Panc1 (cell line): ENCODE measurements around the gene SPATA46. TPM values are rescaled to one million over a fixed set of nuclear protein-coding genes. Genes with fewer than 3 reads are reported as not detected.

Experiments used
- ATAC-seq: fragments of 200-7000 bp; cut with Tn5 transposase; 2 replicates; pipeline ENCODE4 v1.9.1; 2020; ENCODE audit warnings: mild to moderate bottlenecking, moderate library complexity
- BruUV-seq: library from RNA; stranded (reverse); fragments of 400-500 nt; replicated peaks from 2 replicates; lab custom pipeline; 2021; lab: Mats Ljungman, UMichigan
- CTCF ChIA-PET: fragments of 300-600 bp; sonication (Branson Sonifier 250); formaldehyde crosslinking; loops from one replicate; lab custom pipeline; 2022; ENCODE audit warnings: antibody characterized with exemption; lab: Charles Lee
- POLR2A ChIA-PET: fragments of 300-600 bp; sonication (Branson Sonifier 250); formaldehyde crosslinking; loops from one replicate; lab custom pipeline; 2022; ENCODE audit warnings: antibody characterized with exemption; lab: Charles Lee
- DNase-seq: peaks from one replicate; pipeline ENCODE4 v3.0.0-alpha.2; 2010; ENCODE audit warnings: low read depth, low spot score
- H3K27ac ChIP-seq: 2 replicates; pipeline ENCODE4 v1.5.1; 2011; ENCODE audit warnings: mild to moderate bottlenecking, low read length, inconsistent platforms
- H3K27me3 ChIP-seq: fragments of 200-500 bp; sonication (Bioruptor generic); 2 replicates; pipeline ENCODE4 v1.6.0; 2014; ENCODE audit warnings: low read length, inconsistent platforms; ENCODE audit not compliant: control insufficient read depth, insufficient read depth
- H3K36me3 ChIP-seq: fragments of 200-500 bp; sonication (Bioruptor generic); 2 replicates; pipeline ENCODE4 v1.5.1; 2014; ENCODE audit warnings: inconsistent platforms, mild to moderate bottlenecking, low read length, moderate library complexity; ENCODE audit not compliant: control insufficient read depth, insufficient read depth
- H3K4me1 ChIP-seq: 2 replicates; pipeline ENCODE4 v1.5.1; 2011; ENCODE audit warnings: inconsistent platforms, mild to moderate bottlenecking, low read length, moderate library complexity; ENCODE audit not compliant: control insufficient read depth, insufficient read depth
- H3K4me3 ChIP-seq, 2 experiments: 2 replicates each; pipeline ENCODE4 v1.5.1; 2011 to 2012; ENCODE audit warnings: low read depth in 2 of 2, low read length in 2 of 2, mild to moderate bottlenecking in 2 of 2, inconsistent platforms in 1 of 2, moderate library complexity in 1 of 2
- H3K9me3 ChIP-seq: fragments of 200-500 bp; sonication (Bioruptor generic); 2 replicates; pipeline ENCODE4 v1.5.1; 2014; ENCODE audit warnings: low read depth, mild to moderate bottlenecking, inconsistent platforms, low read length, moderate library complexity; ENCODE audit not compliant: control insufficient read depth, insufficient read depth
- CTCF ChIP-seq: fragments of 450-650 bp; IDR thresholded peaks from 2 replicates; pipeline ENCODE4 v1.5.1; 2017; ENCODE audit warnings: mild to moderate bottlenecking
- POLR2AphosphoS5 ChIP-seq: IDR thresholded peaks from 2 replicates; pipeline ENCODE4 v1.6.1; 2012; ENCODE audit warnings: mild to moderate bottlenecking, low read depth, low read length, moderate library complexity
- REST ChIP-seq, 2 experiments: IDR thresholded peaks; 2 replicates each; pipeline ENCODE4 v1.6.1; 2011 to 2012; ENCODE audit warnings: low read depth in 2 of 2, control low read depth in 1 of 2, low read length in 1 of 2, mild to moderate bottlenecking in 1 of 2, moderate library complexity in 1 of 2; ENCODE audit not compliant: insufficient read depth in 1 of 2
- SIN3A ChIP-seq: IDR thresholded peaks from 2 replicates; pipeline ENCODE4 v1.6.1; 2012; ENCODE audit warnings: low read depth, mild to moderate bottlenecking, low read length, moderate library complexity, borderline replicate concordance; ENCODE audit not compliant: insufficient read depth
- TCF7L2 ChIP-seq: IDR thresholded peaks from 2 replicates; pipeline ENCODE4 v1.6.1; 2011; ENCODE audit warnings: mild to moderate bottlenecking, low read depth, low read length, inconsistent platforms
- in situ Hi-C: cut with HindIII; loops from 2 replicates; pipeline ENCODE4 v1.10.0; 2016; ENCODE audit warnings: low sequenced_read_pairs, low pct_unique_long_range_greater_than_20kb
- intact Hi-C: fragments of 100-400 bp; cut with micrococcal nuclease; formaldehyde crosslinking; loops from one replicate; pipeline ENCODE4 v1.10.0; 2022; ENCODE audit not compliant: unreplicated experiment
- total RNA-seq: library from RNA; stranded (reverse); gene quantifications from one replicate; pipeline ENCODE4 v1.2.1, GENCODE V29; 2021; ENCODE audit not compliant: unreplicated experiment

The SPATA46 gene
- total RNA-seq, 1 experiment from 2014 or later = not detected

GRCh38 chr1:162358928-162359327 is 17.7 kb downstream of the SPATA46 start:
- TF ChIP-seq TCF7L2 (no peak), CTCF (no peak), SIN3A (no peak)
- H3K9me3 ChIP-seq = no peaks in the 10 kb centered on the region
- no peaks in the 10 kb centered on the region for H3K27me3 ChIP-seq
- in situ Hi-C loops (no loop called here), intact Hi-C loops (no loop called here)
- no peak overlapping the region for H3K4me3 ChIP-seq
- DNase-seq (no peak), ATAC-seq (no peak)
- peaks cover 4% of the 10 kb centered on the region; the same call in 1 of the 2 replicates for H3K36me3 ChIP-seq
- no TSS peak for BruUV-seq
- H3K27ac ChIP-seq = no peak overlapping the region
- POLR2A ChIA-PET = no interaction called here
- no peaks in the 10 kb centered on the region for H3K4me1 ChIP-seq
- CTCF ChIA-PET = no interaction called here

- DNase-seq = no peak
- 0 out of 2 replicates have a peak, but pooled peaks have one; percentile 32 for ATAC-seq
- ChIA-PET POLR2A (no interaction called here), CTCF (no interaction called here)
- TF ChIP-seq SIN3A (no peak), CTCF (peak; percentile 71)
- H3K27ac ChIP-seq = no peak overlapping the region
- peaks cover 4% of the 10 kb centered on the region; the same call in 1 of the 2 replicates for H3K36me3 ChIP-seq
- no TSS peak for BruUV-seq
- H3K4me1 ChIP-seq = no peaks in the 10 kb centered on the region
- no peak overlapping the region for H3K4me3 ChIP-seq
- in situ Hi-C loops = no loop called here
- no peaks in the 10 kb centered on the region for H3K27me3 ChIP-seq
- no peaks in the 10 kb centered on the region for H3K9me3 ChIP-seq
- intact Hi-C loops = no loop called here
Observed at GRCh38 chr1:162357681-162358266, 18.9 kb downstream of the SPATA46 start.

GRCh38 chr1:162353702-162354101 is 23.0 kb downstream of the SPATA46 start:
- H3K4me3 ChIP-seq = no peak overlapping the region
- H3K27ac ChIP-seq = 0 out of 2 replicates have a peak overlapping the region, but pooled peaks have one; percentile 25
- peaks cover 25% of the 10 kb centered on the region for H3K4me1 ChIP-seq
- ChIA-PET CTCF (no interaction called here), POLR2A (no interaction called here)
- ATAC-seq (no peak), DNase-seq (no peak)
- no TSS peak for BruUV-seq
- TF ChIP-seq TCF7L2 = no peak
- TF ChIP-seq REST (IDR thresholded peaks at IDR 0.05; ENCODE audit: insufficient read depth in 1 of 2, low read depth in 2 of 2, low read length in 1 of 2) = no peak
- TF ChIP-seq SIN3A = no peak
- TF ChIP-seq POLR2AphosphoS5 = no peak
- TF ChIP-seq CTCF = no peak
- in situ Hi-C loops (no loop called here), intact Hi-C loops (no loop called here)
- H3K9me3 ChIP-seq = no peaks in the 10 kb centered on the region
- H3K27me3 ChIP-seq = no peaks in the 10 kb centered on the region
- peaks cover 2% of the 10 kb centered on the region; the same call in 1 of the 2 replicates for H3K36me3 ChIP-seq
